Stimulated activated CD4-positive, alpha-beta T cell treated with anti-CD3 and anti-CD28 coated beads, Interleukin-1b, Interleukin-23, amount 100 ng/mL, for 24 hours (primary cell): ENCODE results near the gene KLHL7.
"Not testable (repeated sequence)": the region's sequence is repeated elsewhere in the genome, so short reads cannot be mapped to it uniquely, and the experiment has no call there.

Experiments used
- DNase-seq, 4 experiments: peaks; one replicate each; pipeline ENCODE4 v3.0.0-alpha.2; 2020; ENCODE audit warnings: low read depth in 4 of 4, low spot score in 1 of 4

The KLHL7 gene

DNA sequence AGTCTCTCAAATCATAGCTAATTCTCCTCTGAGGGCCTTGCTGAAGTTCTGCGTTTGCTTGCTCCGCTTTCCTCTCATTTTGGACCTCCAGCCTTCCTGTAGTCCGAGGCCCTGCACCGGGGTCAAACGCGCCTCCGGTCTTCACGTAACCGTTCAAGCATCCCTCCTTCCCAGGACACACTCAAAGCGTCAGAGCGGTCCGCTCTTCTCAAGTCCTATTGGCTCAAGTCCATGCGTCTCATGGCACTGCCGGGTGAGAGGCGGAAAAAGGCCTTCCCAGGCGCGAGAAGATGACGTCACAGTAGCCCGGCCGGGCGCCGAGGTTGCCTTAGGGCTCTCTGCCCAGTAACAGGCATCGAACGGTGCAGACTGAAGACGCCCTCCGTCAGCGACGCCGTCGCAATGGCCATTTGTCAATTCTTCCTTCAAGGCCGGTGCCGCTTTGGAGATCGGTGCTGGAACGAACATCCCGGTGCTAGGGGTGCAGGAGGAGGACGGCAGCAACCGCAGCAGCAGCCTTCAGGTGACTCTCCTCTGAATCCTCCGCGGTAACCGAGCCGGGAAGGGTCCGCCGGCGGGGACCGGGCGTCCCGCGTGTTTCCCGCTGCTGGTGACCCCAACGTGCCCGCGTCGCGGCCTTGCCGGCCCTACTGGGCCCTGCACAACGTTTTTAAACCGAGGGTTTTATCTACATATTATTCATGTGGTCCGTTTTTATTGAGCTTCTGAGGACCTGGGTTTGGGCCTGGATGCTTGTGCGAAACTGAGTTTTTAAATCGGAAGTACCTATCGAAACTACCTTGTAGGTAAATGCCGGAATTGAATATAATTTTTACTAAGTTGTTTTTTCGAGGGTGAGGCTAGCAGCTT, 76.3 kb downstream of the KLHL7 start, which contains the start of gene NUP42:
NUP42 (plus strand) TSS at position 365 of the 870 bp plus-strand sequence; CDS start at position 403, 38 bp downstream.
- peak; percentile 92 to 96 (median 94) for DNase-seq

DNA sequence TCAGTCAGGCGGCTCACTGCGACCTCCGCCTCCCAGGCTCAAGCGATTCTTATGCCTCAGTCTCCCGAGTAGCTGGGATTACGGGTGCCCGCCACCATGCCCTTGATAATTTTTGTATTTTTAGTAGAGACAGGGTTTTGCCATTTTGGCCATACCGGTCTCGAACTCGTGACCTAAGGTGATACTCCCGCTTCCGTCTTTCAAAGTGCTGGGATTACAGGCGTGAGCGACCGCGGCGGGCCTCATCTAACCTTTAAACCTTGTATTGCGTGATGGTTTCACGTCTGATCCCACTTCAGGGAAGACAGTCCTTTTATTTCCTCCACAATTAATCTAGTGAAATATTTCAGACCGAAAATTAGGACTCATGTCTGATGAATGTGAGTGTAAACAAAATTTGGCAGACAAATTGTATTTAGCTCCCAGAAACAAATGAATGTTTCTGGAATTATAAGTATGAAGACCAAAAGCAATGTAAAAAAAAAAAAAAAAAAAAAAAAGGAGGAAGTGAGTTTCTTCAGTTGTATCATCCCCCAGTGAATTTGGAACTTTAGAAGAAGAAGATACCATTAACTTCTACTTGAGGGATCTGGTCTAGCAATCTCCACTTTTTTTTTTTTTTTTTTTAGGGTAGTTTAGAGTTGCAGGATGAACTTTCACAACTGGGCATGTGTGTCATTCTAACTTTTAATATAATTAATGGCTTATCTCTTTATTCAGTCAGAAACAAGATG, 77.9 kb downstream of the KLHL7 start:
- no peak for DNase-seq

DNA sequence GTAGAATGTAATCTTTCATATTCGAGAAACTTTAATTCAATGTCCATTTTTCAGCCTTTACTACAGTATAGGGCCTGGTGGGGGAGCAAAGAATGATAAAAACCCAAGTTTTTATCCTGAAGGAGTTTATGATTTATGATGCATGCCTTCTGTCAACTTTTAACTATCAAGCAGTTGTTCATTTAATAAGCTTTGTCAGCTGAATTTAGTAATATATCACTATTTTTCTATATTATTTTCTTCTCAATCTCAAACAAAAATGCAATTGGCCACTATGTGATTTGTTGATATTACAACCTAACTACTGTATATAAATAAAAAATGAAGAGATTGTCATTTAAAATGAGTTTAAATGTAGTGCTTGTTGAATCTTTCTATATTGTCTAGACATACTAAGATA, 78.7 kb downstream of the KLHL7 start:
- no peak for DNase-seq

GRCh38 chr7:23184709-23185359, 79.2 kb downstream of the KLHL7 start:
- no peak for DNase-seq

GRCh38 chr7:23185980-23186379, 80.4 kb downstream of the KLHL7 start:
- no peak for DNase-seq

GRCh38 chr7:23191022-23191421, 85.4 kb downstream of the KLHL7 start:
- no peak for DNase-seq

GRCh38 chr7:23193650-23194227, 88.2 kb downstream of the KLHL7 start:
- not testable (repeated sequence) for DNase-seq

- no peak for DNase-seq
Observed at GRCh38 chr7:23196306-23196705, 90.7 kb downstream of the KLHL7 start.

DNA sequence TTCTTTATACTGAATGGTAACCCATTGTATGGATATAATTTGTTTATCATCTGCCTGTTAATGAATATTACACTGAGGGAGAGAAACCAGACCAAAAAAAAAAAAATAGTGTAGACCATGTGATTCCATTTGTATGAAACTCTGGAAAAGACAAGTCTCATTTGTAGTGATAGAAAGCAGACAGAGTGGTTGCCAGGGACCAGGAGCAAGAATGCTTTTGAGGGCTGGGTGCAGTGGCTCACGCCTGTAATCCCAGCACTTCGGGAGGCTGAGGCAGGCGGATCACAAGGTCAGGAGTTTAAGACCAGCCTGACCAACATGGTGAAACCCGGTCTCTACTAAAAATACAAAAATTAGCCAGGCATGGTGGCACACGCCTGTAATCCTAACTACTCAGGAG, 92.2 kb downstream of the KLHL7 start:
- DNase-seq, result not testable (repeated sequence)

DNA sequence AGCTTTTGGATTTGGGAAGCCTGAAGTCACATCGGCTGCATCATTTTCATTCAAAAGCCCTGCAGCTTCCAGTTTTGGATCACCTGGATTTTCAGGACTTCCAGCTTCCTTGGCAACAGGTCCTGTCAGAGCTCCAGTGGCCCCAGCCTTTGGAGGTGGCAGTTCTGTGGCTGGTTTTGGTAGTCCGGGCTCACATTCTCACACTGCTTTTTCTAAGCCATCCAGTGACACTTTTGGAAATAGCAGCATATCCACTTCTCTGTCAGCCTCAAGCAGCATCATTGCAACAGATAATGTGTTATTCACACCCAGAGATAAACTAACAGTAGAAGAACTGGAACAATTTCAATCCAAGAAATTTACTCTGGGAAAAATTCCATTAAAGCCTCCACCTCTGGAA, 94.7 kb downstream of the KLHL7 start:
- no peak for DNase-seq

DNA sequence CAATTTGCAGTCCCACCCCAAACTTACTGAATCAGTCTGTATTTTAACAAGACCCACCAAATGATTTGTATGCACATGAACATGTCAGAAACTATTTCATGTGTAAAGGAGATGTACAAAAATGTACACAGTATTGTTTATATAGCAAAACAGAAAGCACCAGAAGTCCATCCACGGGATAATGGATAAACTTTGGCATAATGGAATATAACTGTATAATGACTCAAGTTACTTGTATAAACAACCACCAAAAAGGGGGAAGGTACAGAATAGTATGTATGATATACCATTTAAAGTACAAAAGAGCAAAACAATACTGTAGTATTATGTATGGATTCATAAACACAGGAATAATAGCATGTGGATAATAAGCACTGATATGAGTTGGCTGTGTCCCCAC, 98.7 kb downstream of the KLHL7 start:
- DNase-seq, result no peak

DNA sequence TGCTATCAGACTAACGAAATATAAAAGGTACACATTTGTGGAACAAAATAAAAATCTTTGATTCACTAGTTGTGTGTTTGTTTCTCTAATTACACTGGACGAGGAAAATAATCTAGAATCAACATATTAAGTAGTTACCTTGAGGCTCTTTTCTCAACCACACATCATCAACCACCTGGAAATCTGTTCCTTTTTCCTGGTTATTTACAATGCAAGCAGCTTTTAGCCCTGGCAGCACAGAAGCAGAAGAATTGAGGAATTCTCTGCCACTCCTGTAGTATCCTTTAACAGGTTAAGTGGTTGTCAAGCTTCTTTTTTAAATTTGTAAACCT, 100.0 kb downstream of the KLHL7 start:
- no peak for DNase-seq

DNA sequence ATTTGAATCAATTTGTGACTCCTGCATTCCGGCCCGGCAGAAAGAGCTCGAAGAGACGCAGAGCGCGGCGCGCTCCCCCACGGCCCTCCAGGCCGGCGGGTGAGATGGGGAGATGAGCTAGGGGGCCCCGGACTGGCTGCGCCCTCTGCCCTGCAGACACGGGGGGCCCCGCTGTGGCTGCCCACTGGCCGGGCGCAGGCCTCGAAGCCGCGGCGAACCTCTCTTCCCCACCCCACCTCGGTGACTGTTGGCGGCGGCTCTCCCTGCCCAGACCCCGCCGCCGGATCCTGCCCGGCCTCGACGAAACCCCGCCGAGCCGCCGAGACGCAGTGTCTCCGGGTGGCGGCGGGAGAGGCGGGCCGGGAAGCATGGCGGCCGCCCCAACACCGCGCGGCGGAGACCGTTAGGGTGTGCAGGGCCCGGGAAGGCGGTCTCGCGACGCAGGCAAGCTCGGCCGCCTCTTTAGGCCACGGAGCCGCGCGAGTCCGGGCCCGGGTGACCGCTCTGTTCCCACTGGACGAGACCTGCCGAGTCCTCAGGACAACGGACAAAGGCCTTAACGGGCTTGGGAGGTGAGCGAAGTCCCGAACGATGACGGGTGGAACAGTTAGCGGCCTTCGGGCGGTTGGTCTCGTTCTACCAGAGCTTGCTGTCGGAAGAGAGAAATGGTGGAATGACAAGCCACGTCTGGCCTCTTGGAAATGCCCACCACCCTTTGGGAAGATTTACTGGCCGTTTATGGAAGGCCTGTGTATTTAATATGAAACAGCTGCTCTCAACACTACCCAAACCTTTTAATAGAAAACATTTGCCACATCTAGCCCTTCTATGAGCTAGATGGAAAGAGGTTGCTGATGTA, 100.6 kb downstream of the KLHL7 start:
- no peak for DNase-seq

GRCh38 chr7:23207021-23207420, 101.4 kb downstream of the KLHL7 start:
- no peak for DNase-seq

DNA sequence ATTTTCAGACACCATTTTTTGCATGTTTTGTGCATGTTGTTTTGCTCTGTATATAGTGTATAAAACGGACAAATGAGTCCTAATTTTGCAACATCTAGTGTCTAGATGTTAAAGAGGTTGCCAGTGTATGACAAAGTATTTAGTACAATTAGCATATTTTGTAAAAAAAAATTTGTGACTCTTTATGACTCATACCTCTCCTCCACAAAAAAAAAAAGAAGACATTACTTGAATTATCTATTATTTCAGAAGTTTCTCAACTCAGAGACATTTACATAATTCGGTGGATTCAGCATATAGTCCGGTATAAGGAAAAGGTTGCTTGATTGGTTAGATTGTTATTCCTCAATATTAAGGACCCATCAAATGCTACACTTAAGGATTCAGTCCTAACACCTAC, 102.3 kb downstream of the KLHL7 start:
- no peak for DNase-seq

- DNase-seq, result no peak
Observed at GRCh38 chr7:23208316-23208715, 102.7 kb downstream of the KLHL7 start.

- no peak for DNase-seq
Observed at GRCh38 chr7:23210506-23210905, 104.9 kb downstream of the KLHL7 start.

DNA sequence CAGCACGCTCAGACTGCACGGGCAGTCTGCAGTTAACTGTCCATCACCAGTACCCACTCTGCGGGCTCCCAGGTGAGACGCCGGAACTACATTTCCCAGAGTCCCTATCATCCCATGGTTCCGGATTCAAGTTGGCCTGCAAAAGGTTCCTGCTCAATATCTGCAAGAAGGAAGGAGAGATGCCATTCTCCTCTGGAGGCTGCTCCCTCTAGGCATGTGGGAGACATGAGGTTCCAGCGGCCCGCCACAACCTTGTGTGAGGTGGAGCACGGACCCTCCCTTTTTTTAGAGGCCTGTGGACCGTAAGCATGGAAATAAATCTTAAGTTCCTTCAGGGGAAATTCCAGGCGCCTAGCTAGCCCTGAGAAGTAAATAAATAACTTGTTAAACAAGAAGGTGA, 106.0 kb downstream of the KLHL7 start:
- DNase-seq, result no peak

DNA sequence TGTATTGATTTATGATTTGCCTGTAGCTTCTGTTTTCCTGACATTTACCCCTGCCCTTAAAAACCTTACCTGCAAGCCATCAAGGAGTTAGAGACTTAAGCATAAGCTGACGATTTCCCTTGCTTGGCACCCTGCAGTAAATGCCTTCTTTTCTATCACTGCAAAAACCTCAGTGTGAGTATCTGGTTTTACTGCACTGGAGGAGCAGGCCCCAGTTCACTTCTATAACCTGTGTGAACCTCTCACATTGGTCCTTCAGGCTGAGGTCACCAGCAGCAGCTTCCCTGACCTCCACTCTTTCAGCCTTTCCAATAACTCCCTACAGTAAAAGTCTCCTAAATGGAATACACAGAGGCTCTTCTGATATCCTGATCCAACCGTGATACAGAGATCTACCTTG, 106.8 kb downstream of the KLHL7 start:
- DNase-seq, result no peak

- no peak for DNase-seq
Observed at GRCh38 chr7:23212841-23213240, 107.3 kb downstream of the KLHL7 start.

DNA sequence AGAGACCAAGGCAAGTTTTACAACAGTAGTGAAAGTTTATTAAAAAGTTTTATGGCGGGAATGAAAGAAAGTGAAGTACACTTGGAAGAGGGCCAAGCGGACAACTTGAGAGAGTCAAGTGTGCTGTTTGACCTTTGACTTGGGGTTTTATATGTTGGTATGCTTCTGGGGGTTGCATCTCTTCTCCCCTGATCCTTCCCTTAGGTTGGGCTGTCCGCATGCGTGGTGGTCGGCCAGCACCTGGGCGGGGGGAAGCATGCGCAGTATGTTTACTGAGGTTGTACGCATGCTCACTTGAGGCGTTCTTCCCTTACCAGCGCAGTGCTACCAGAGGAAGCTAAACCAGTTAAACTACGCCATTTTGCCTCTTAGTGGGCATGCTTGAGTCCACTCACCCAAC, 108.2 kb downstream of the KLHL7 start:
- no peak for DNase-seq
